ENCODE results near the gene SCAP. TPM values are rescaled to one million over a fixed set of nuclear protein-coding genes. Genes with fewer than 3 reads are reported as not detected.
A peak's percentile ranks its signal among the peaks of the same experiment; 100 is the strongest.

Gene SCAP
- total RNA-seq, 2 donors from 2014 or later = 103 to 105 TPM

DNA sequence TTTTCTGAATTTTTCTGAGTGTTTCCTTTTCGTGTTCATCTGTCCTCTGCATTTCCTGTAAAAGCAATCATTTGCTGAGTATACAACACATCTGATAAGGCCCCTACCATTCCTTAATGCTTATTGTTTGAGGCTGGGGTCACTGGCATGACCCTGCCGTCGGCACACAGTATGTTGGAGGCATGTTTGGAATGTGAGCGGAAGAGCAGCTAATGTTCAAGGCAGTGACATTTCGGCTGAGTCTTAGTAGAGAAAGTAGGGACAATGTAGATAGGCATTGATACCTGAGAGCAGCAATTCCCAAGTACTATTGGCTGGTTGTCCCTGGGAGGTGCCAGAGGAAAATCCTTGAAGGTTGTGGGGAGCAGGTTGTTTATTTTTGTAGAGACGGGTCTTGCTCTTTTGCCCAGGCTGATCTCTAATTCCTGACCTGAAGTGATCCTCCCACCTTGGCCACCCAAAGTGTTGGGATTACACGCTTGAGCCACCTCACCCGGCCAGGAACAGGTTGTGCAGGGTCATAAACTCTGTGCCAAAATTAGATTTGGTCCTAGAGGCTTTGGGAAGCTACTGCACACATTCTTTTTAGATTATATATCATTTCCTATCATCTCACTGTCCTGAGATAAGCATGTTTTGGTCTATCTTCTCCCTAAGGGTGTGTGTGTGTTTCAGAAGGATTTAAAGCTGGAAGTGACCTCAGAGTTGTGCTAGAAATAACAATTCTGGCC is 81.4 kb downstream of the SCAP start:
- Mint-ChIP-seq H3K4me1 (peaks cover 9% of the 10 kb centered on the region), H3K27me3 (ENCODE audit: insufficient read depth) (no peaks in the 10 kb centered on the region), H3K36me3 (ENCODE audit: low read depth) (peaks cover 26% of the 10 kb centered on the region), H3K4me3 (no peak overlapping the region), H3K27ac (peak overlapping the region; percentile 74), H3K9me3 (no peaks in the 10 kb centered on the region)
- TF ChIP-seq, protein P1, sequence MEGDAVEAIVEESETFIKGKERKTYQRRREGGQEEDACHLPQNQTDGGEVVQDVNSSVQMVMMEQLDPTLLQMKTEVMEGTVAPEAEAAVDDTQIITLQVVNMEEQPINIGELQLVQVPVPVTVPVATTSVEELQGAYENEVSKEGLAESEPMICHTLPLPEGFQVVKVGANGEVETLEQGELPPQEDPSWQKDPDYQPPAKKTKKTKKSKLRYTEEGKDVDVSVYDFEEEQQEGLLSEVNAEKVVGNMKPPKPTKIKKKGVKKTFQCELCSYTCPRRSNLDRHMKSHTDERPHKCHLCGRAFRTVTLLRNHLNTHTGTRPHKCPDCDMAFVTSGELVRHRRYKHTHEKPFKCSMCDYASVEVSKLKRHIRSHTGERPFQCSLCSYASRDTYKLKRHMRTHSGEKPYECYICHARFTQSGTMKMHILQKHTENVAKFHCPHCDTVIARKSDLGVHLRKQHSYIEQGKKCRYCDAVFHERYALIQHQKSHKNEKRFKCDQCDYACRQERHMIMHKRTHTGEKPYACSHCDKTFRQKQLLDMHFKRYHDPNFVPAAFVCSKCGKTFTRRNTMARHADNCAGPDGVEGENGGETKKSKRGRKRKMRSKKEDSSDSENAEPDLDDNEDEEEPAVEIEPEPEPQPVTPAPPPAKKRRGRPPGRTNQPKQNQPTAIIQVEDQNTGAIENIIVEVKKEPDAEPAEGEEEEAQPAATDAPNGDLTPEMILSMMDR (conservative IDR thresholded peaks at IDR 0.05) = no peak
- Histone ChIP-seq H3K36me3 (ENCODE audit: control insufficient read depth, insufficient read depth, low read length) (peaks cover 15% of the 10 kb centered on the region), H3K4me1 (ENCODE audit: control insufficient read depth, insufficient read depth, low read length) (peaks cover 7% of the 10 kb centered on the region), H3K27ac (ENCODE audit: low read depth, low read length) (peak overlapping the region; percentile 80), H3K9me3 (ENCODE audit: control insufficient read depth, low read length) (no peaks in the 10 kb centered on the region), H3K27me3 (ENCODE audit: control insufficient read depth, insufficient read depth, low read length, poor library complexity, severe bottlenecking) (no peaks in the 10 kb centered on the region), H3K9ac (ENCODE audit: extremely low read depth, low read length, poor library complexity, severe bottlenecking) (no peak overlapping the region), H3K4me3 (ENCODE audit: low read length) (peak overlapping the region; percentile 66)
- 74 to 86% methylated on average over 6 to 8 of the region's 8 CpGs for WGBS, 2 experiments (ENCODE audit: insufficient coverage in 1 of 2, insufficient read length in 1 of 2)
- DNase-seq = no peak

DNA sequence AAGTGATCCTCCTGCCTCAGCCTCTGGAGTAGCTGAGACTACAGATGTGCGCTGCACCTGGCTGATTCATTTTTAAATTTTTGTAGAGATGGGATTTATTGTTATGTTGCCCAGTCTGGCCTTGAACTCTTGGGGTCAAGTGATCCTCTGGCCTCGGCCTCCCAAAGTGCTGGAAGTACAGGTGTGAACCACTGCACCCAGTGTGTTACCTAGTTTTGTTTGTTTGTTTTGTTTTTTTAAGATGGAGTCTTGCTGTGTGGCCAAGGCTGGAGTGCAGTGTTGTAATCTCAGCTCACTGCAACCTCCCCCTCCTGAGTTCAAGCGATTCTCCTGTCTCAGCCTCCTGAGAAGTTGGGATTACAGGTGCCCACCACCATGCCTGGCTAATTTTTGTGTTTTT is 82.8 kb downstream of the SCAP start:
- Histone ChIP-seq H3K27ac (ENCODE audit: low read depth, low read length) (no peak overlapping the region), H3K9ac (ENCODE audit: extremely low read depth, low read length, poor library complexity, severe bottlenecking) (no peak overlapping the region), H3K4me1 (ENCODE audit: control insufficient read depth, insufficient read depth, low read length) (peaks cover 7% of the 10 kb centered on the region), H3K27me3 (ENCODE audit: control insufficient read depth, insufficient read depth, low read length, poor library complexity, severe bottlenecking) (no peaks in the 10 kb centered on the region), H3K4me3 (ENCODE audit: low read length) (no peak overlapping the region), H3K9me3 (ENCODE audit: control insufficient read depth, low read length) (no peaks in the 10 kb centered on the region), H3K36me3 (ENCODE audit: control insufficient read depth, insufficient read depth, low read length) (peaks cover 21% of the 10 kb centered on the region)
- Mint-ChIP-seq H3K36me3 (ENCODE audit: low read depth) (peaks cover 22% of the 10 kb centered on the region), H3K4me1 (peaks cover 9% of the 10 kb centered on the region), H3K4me3 (no peak overlapping the region), H3K27me3 (ENCODE audit: insufficient read depth) (no peaks in the 10 kb centered on the region), H3K9me3 (no peaks in the 10 kb centered on the region), H3K27ac (no peak overlapping the region)
- WGBS, 2 experiments (ENCODE audit: insufficient coverage in 1 of 2, insufficient read length in 1 of 2) = 97 to 100% methylated on average over 2 to 3 of the region's 3 CpGs
- TF ChIP-seq, protein P1 (conservative IDR thresholded peaks at IDR 0.05) = no peak
- no peak for DNase-seq

DNA sequence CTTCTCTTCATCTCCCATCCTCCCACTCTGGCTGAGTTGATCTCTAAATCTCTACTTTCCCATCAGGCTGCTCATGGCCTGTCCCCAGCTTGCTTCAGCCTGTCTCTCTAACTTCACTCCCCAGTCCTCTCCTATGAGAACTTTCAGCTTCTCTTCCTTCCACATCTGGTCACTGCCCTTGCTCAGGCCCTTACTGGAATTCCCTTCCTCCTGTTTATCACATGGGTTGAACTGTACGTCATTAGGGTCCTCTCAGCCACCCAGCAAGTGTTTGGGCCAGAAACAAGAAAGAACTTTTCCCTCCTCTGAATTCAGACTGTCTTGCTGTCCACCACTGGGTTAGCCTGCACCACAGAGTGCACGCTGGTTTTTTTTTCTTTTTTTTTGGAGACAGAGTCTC is 89.9 kb downstream of the SCAP start:
- Mint-ChIP-seq H3K4me3 (no peak overlapping the region), H3K36me3 (ENCODE audit: low read depth) (peaks cover 26% of the 10 kb centered on the region), H3K27me3 (ENCODE audit: insufficient read depth) (no peaks in the 10 kb centered on the region), H3K9me3 (no peaks in the 10 kb centered on the region), H3K4me1 (peaks cover 6% of the 10 kb centered on the region), H3K27ac (no peak overlapping the region)
- no peaks in the 10 kb centered on the region for H3K27me3 ChIP-seq (ENCODE audit: control insufficient read depth, insufficient read depth, low read length, poor library complexity, severe bottlenecking)
- H3K9ac ChIP-seq (ENCODE audit: extremely low read depth, low read length, poor library complexity, severe bottlenecking) = no peak overlapping the region
- no peaks in the 10 kb centered on the region for H3K9me3 ChIP-seq (ENCODE audit: control insufficient read depth, low read length)
- H3K4me3 ChIP-seq (ENCODE audit: low read length) = no peak overlapping the region
- DNase-seq = no peak
- no peak overlapping the region for H3K27ac ChIP-seq (ENCODE audit: low read depth, low read length)
- whole genome bisulfite sequencing, 2 experiments (ENCODE audit: insufficient coverage in 1 of 2, insufficient read length in 1 of 2) = 90 to 95% methylated on average over 2 of the region's 2 CpGs
- no peaks in the 10 kb centered on the region for H3K4me1 ChIP-seq (ENCODE audit: control insufficient read depth, insufficient read depth, low read length)
- peaks cover 37% of the 10 kb centered on the region for H3K36me3 ChIP-seq (ENCODE audit: control insufficient read depth, insufficient read depth, low read length)
- TF ChIP-seq, protein P1 (conservative IDR thresholded peaks at IDR 0.05) = no peak

Measured in endodermal cell (in vitro differentiated cells).